ENCODE results near the gene LCN12. TPM values are rescaled to one million over a fixed set of nuclear protein-coding genes. Genes with fewer than 3 reads are reported as not detected.
A peak's percentile ranks its signal among the peaks of the same experiment; 100 is the strongest.

The LCN12 gene
- total and polyA plus RNA-seq, 11 donors = 0.46 to 23.7 (median 4.2) TPM

GRCh38 chr9:136964171-136964689 is 12.2 kb downstream of the LCN12 start:
- no peak overlapping the region for H3K27ac ChIP-seq
- no peaks in the 10 kb centered on the region for H3K36me3 ChIP-seq
- no peaks in the 10 kb centered on the region for H3K9me3 ChIP-seq
- no peak overlapping the region for H3K4me3 ChIP-seq
- ATAC-seq (peak in 2 of 4 donors; percentile 8 to 21), DNase-seq (no peak)
- no peak for TF ChIP-seq CTCF (IDR thresholded peaks at IDR 0.05)
- TF ChIP-seq POLR2A (IDR thresholded peaks at IDR 0.05) = no peak
- WGBS, 4 donors = 71 to 83% (median 74%) methylated on average over 11 to 22 of the region's 22 CpGs
- H3K4me1 ChIP-seq = peaks cover 4 to 48% (median 28%) of the 10 kb centered on the region in 12 donors
- H3K27me3 ChIP-seq = no peaks in the 10 kb centered on the region
- intact Hi-C loops (cut with DNase I) = no loop called here

GRCh38 chr9:136964833-136965422 is 12.9 kb downstream of the LCN12 start:
- intact Hi-C loops (cut with DNase I) = no loop called here
- no peak for TF ChIP-seq POLR2A (IDR thresholded peaks at IDR 0.05)
- TF ChIP-seq CTCF (IDR thresholded peaks at IDR 0.05) = no peak
- Histone ChIP-seq H3K9me3 (no peaks in the 10 kb centered on the region), H3K36me3 (no peaks in the 10 kb centered on the region), H3K4me1 (peaks cover 4 to 49% (median 28%) of the 10 kb centered on the region in 12 donors), H3K27me3 (no peaks in the 10 kb centered on the region), H3K27ac (no peak overlapping the region), H3K4me3 (no peak overlapping the region)
- no peak for DNase-seq
- 89 to 93% (median 91%) methylated on average over 26 of the region's 26 CpGs for WGBS, 4 donors
- ATAC-seq = no peak

GRCh38 chr9:136965771-136966484 is 13.9 kb downstream of the LCN12 start:
- ATAC-seq (peak in 2 of 4 donors; percentile 8 to 19), DNase-seq (peak in 1 of 5 donors; percentile 24)
- no peaks in the 10 kb centered on the region for H3K27me3 ChIP-seq
- no peak for TF ChIP-seq POLR2A (IDR thresholded peaks at IDR 0.05)
- TF ChIP-seq CTCF (IDR thresholded peaks at IDR 0.05) = no peak
- intact Hi-C loops (cut with DNase I) = no loop called here
- no peaks in the 10 kb centered on the region for H3K9me3 ChIP-seq
- 27 to 32% (median 30%) methylated on average over 23 of the region's 23 CpGs for WGBS, 4 donors
- H3K4me3 ChIP-seq = peak overlapping the region in 3 of 12 donors; percentile 20 to 26 (median 26)
- H3K27ac ChIP-seq = no peak overlapping the region
- peaks cover 4 to 47% (median 27%) of the 10 kb centered on the region in 12 donors for H3K4me1 ChIP-seq
- H3K36me3 ChIP-seq = no peaks in the 10 kb centered on the region

- intact Hi-C loops (cut with DNase I) = no loop called here
- 54 to 78% (median 72%) methylated on average over 11 to 17 of the region's 17 CpGs for WGBS, 4 donors
- DNase-seq (no peak), ATAC-seq (no peak)
- no peaks in the 10 kb centered on the region for H3K9me3 ChIP-seq
- no peaks in the 10 kb centered on the region for H3K36me3 ChIP-seq
- H3K4me1 ChIP-seq = peaks cover 0 to 46% (median 16%) of the 10 kb centered on the region in 12 donors
- no peaks in the 10 kb centered on the region for H3K27me3 ChIP-seq
- no peak overlapping the region for H3K4me3 ChIP-seq
- no peak for TF ChIP-seq CTCF (IDR thresholded peaks at IDR 0.05)
- H3K27ac ChIP-seq = no peak overlapping the region
Measured at GRCh38 chr9:136968333-136969127, 16.5 kb downstream of the LCN12 start.

Measured in heart left ventricle (tissue), 16 donors.